ENCODE data around the gene ANKRD36C.
"Not testable (repeated sequence)": the region's sequence is repeated elsewhere in the genome, so short reads cannot be mapped to it uniquely, and the experiment has no call there.

The ANKRD36C gene

GRCh38 chr2:95862121-95862520 lies 129.5 kb downstream of the ANKRD36C start:
- H3K36me3 ChIP-seq (ENCODE audit: insufficient read depth, low read length); H3K4me1 ChIP-seq (ENCODE audit: insufficient read depth, low read length); H3K4me3 ChIP-seq (ENCODE audit: low read length); H3K9me3 ChIP-seq (ENCODE audit: insufficient read depth, low read depth, low read length); H3K9ac ChIP-seq (ENCODE audit: low read depth, low read length); H3K27me3 ChIP-seq (ENCODE audit: insufficient read depth, low read length); H3K27ac ChIP-seq (ENCODE audit: low read depth, low read length): not testable (repeated sequence)
- 89% methylated on average over 2 of the region's 3 CpGs for WGBS

GRCh38 chr2:95836151-95836550 lies 155.5 kb downstream of the ANKRD36C start:
- Histone ChIP-seq H3K27ac (ENCODE audit: low read depth, low read length) (no peak overlapping the region), H3K9ac (ENCODE audit: low read depth, low read length) (no peak overlapping the region), H3K4me1 (ENCODE audit: insufficient read depth, low read length) (no peaks in the 10 kb centered on the region), H3K9me3 (ENCODE audit: insufficient read depth, low read depth, low read length) (peaks cover 8% of the 10 kb centered on the region; the same call in 1 of the 2 replicates), H3K36me3 (ENCODE audit: insufficient read depth, low read length) (no peaks in the 10 kb centered on the region), H3K27me3 (ENCODE audit: insufficient read depth, low read length) (no peaks in the 10 kb centered on the region), H3K4me3 (ENCODE audit: low read length) (no peak overlapping the region)
- 93% methylated on average over 8 of the region's 8 CpGs for WGBS

GRCh38 chr2:95834077-95835013 lies 157.3 kb downstream of the ANKRD36C start:
- not testable (repeated sequence) for H3K4me1 ChIP-seq (ENCODE audit: insufficient read depth, low read length); H3K4me3 ChIP-seq (ENCODE audit: low read length); H3K9ac ChIP-seq (ENCODE audit: low read depth, low read length); H3K27ac ChIP-seq (ENCODE audit: low read depth, low read length); H3K27me3 ChIP-seq (ENCODE audit: insufficient read depth, low read length); H3K36me3 ChIP-seq (ENCODE audit: insufficient read depth, low read length)
- 94% methylated on average over 12 of the region's 12 CpGs for WGBS
- peaks cover 19% of the 10 kb centered on the region for H3K9me3 ChIP-seq (ENCODE audit: insufficient read depth, low read depth, low read length)

GRCh38 chr2:95824218-95824617 lies 167.4 kb downstream of the ANKRD36C start:
- not testable (repeated sequence) for H3K4me3 ChIP-seq (ENCODE audit: low read length); H3K9ac ChIP-seq (ENCODE audit: low read depth, low read length); H3K4me1 ChIP-seq (ENCODE audit: insufficient read depth, low read length); H3K36me3 ChIP-seq (ENCODE audit: insufficient read depth, low read length); H3K27me3 ChIP-seq (ENCODE audit: insufficient read depth, low read length); H3K27ac ChIP-seq (ENCODE audit: low read depth, low read length)
- 100% methylated on average over 2 of the region's 3 CpGs for WGBS
- peaks cover 45% of the 10 kb centered on the region for H3K9me3 ChIP-seq (ENCODE audit: insufficient read depth, low read depth, low read length)

GRCh38 chr2:95817521-95817920 lies 174.1 kb downstream of the ANKRD36C start:
- H3K27me3 ChIP-seq (ENCODE audit: insufficient read depth, low read length); H3K4me1 ChIP-seq (ENCODE audit: insufficient read depth, low read length); H3K9ac ChIP-seq (ENCODE audit: low read depth, low read length); H3K27ac ChIP-seq (ENCODE audit: low read depth, low read length); H3K36me3 ChIP-seq (ENCODE audit: insufficient read depth, low read length); H3K4me3 ChIP-seq (ENCODE audit: low read length): not testable (repeated sequence)
- peaks cover 41% of the 10 kb centered on the region for H3K9me3 ChIP-seq (ENCODE audit: insufficient read depth, low read depth, low read length)
- WGBS: 100% methylated on average over 2 of the region's 2 CpGs

- H3K36me3 ChIP-seq (ENCODE audit: insufficient read depth, low read length); H3K27me3 ChIP-seq (ENCODE audit: insufficient read depth, low read length): not testable (repeated sequence)
- WGBS: 82% methylated on average over 1 of the region's 1 CpG
Measured at GRCh38 chr2:95813311-95813710, 178.3 kb downstream of the ANKRD36C start.

GRCh38 chr2:95799892-95800291 lies 191.7 kb downstream of the ANKRD36C start:
- Histone ChIP-seq H3K9me3 (ENCODE audit: insufficient read depth, low read depth, low read length) (no peaks in the 10 kb centered on the region), H3K36me3 (ENCODE audit: insufficient read depth, low read length) (no peaks in the 10 kb centered on the region), H3K4me1 (ENCODE audit: insufficient read depth, low read length) (no peaks in the 10 kb centered on the region), H3K4me3 (ENCODE audit: low read length) (no peak overlapping the region), H3K27me3 (ENCODE audit: insufficient read depth, low read length) (no peaks in the 10 kb centered on the region), H3K9ac (ENCODE audit: low read depth, low read length) (no peak overlapping the region), H3K27ac (ENCODE audit: low read depth, low read length) (no peak overlapping the region)
- WGBS: 94% methylated on average over 14 of the region's 14 CpGs

More at GRCh38 chr2:95813311-95813710, 178.3 kb downstream of the ANKRD36C start:
- H3K27ac ChIP-seq (ENCODE audit: low read depth, low read length); H3K4me3 ChIP-seq (ENCODE audit: low read length); H3K9ac ChIP-seq (ENCODE audit: low read depth, low read length); H3K4me1 ChIP-seq (ENCODE audit: insufficient read depth, low read length): not testable (repeated sequence)
- peaks cover 20% of the 10 kb centered on the region for H3K9me3 ChIP-seq (ENCODE audit: insufficient read depth, low read depth, low read length)

GRCh38 chr2:95799147-95799889 lies 192.3 kb downstream of the ANKRD36C start:
- not testable (repeated sequence) for H3K27me3 ChIP-seq (ENCODE audit: insufficient read depth, low read length); H3K9ac ChIP-seq (ENCODE audit: low read depth, low read length); H3K36me3 ChIP-seq (ENCODE audit: insufficient read depth, low read length); H3K9me3 ChIP-seq (ENCODE audit: insufficient read depth, low read depth, low read length); H3K4me1 ChIP-seq (ENCODE audit: insufficient read depth, low read length); H3K4me3 ChIP-seq (ENCODE audit: low read length); H3K27ac ChIP-seq (ENCODE audit: low read depth, low read length)
- WGBS: 95% methylated on average over 13 of the region's 13 CpGs

- not testable (repeated sequence) for H3K9me3 ChIP-seq (ENCODE audit: insufficient read depth, low read depth, low read length); H3K36me3 ChIP-seq (ENCODE audit: insufficient read depth, low read length); H3K27ac ChIP-seq (ENCODE audit: low read depth, low read length); H3K9ac ChIP-seq (ENCODE audit: low read depth, low read length); H3K4me1 ChIP-seq (ENCODE audit: insufficient read depth, low read length); H3K4me3 ChIP-seq (ENCODE audit: low read length); H3K27me3 ChIP-seq (ENCODE audit: insufficient read depth, low read length)
- WGBS: no CpG with 5 or more reads among the region's 18 CpGs
Measured at GRCh38 chr2:95796249-95797099, 195.2 kb downstream of the ANKRD36C start.

GRCh38 chr2:95793970-95794369 lies 197.7 kb downstream of the ANKRD36C start:
- not testable (repeated sequence) for H3K4me3 ChIP-seq (ENCODE audit: low read length); H3K9me3 ChIP-seq (ENCODE audit: insufficient read depth, low read depth, low read length); H3K4me1 ChIP-seq (ENCODE audit: insufficient read depth, low read length); H3K27ac ChIP-seq (ENCODE audit: low read depth, low read length); H3K9ac ChIP-seq (ENCODE audit: low read depth, low read length); H3K27me3 ChIP-seq (ENCODE audit: insufficient read depth, low read length); H3K36me3 ChIP-seq (ENCODE audit: insufficient read depth, low read length)
- WGBS: no CpG with 5 or more reads among the region's 5 CpGs

- not testable (repeated sequence) for H3K9me3 ChIP-seq (ENCODE audit: insufficient read depth, low read depth, low read length); H3K27ac ChIP-seq (ENCODE audit: low read depth, low read length); H3K4me1 ChIP-seq (ENCODE audit: insufficient read depth, low read length); H3K9ac ChIP-seq (ENCODE audit: low read depth, low read length); H3K27me3 ChIP-seq (ENCODE audit: insufficient read depth, low read length); H3K36me3 ChIP-seq (ENCODE audit: insufficient read depth, low read length); H3K4me3 ChIP-seq (ENCODE audit: low read length)
- no CpG with 5 or more reads among the region's 9 CpGs for WGBS
Measured at GRCh38 chr2:95790180-95790579, 201.4 kb downstream of the ANKRD36C start.

All from HUES64 (cell line).